Loucy (cell line): ENCODE data around the gene EXOG.

Experiments
- H2AFZ ChIP-seq: fragments of 200-600 bp; sonication (generic); 2 replicates; pipeline ENCODE4 v1.6.0; 2016; ENCODE audit warnings: antibody characterized with exemption, mild to moderate bottlenecking, low read length, moderate library complexity
- H3F3A ChIP-seq: fragments of 200-600 bp; 2 replicates; pipeline ENCODE4 v1.6.0; 2016; ENCODE audit warnings: antibody characterized with exemption, low read depth, mild to moderate bottlenecking
- H3K27me3 ChIP-seq: fragments of 200-600 bp; sonication (generic); 2 replicates; pipeline ENCODE4 v1.6.1; 2014; ENCODE audit warnings: low read length, mild to moderate bottlenecking; ENCODE audit not compliant: insufficient read depth, poor library complexity, severe bottlenecking
- H3K36me3 ChIP-seq: fragments of 200-600 bp; sonication (generic); 2 replicates; pipeline ENCODE4 v1.6.1; 2016; ENCODE audit warnings: low read length; ENCODE audit not compliant: insufficient read depth
- H3K4me1 ChIP-seq: fragments of 200-600 bp; sonication (generic); 2 replicates; pipeline ENCODE4 v1.5.1; 2014; ENCODE audit warnings: low read length, mild to moderate bottlenecking; ENCODE audit not compliant: insufficient read depth, poor library complexity, severe bottlenecking
- H3K4me2 ChIP-seq: fragments of 200-600 bp; sonication (generic); 2 replicates; pipeline ENCODE4 v1.6.0; 2014; ENCODE audit warnings: antibody characterized with exemption, low read length, low read depth, mild to moderate bottlenecking; ENCODE audit not compliant: poor library complexity, severe bottlenecking
- H3K4me3 ChIP-seq: fragments of 200-600 bp; sonication (generic); 2 replicates; pipeline ENCODE4 v1.5.1; 2014; ENCODE audit warnings: low read length, mild to moderate bottlenecking, mixed read lengths; ENCODE audit not compliant: poor library complexity, severe bottlenecking
- H3K79me2 ChIP-seq: fragments of 200-600 bp; sonication (generic); 2 replicates; pipeline ENCODE4 v1.6.1; 2014; ENCODE audit warnings: low read length; ENCODE audit not compliant: insufficient read depth
- H3K9ac ChIP-seq: fragments of 200-600 bp; sonication (generic); 2 replicates; pipeline ENCODE4 v1.6.0; 2014; ENCODE audit warnings: mild to moderate bottlenecking, low read depth, low read length, moderate library complexity; ENCODE audit not compliant: poor library complexity, severe bottlenecking
- H3K9me2 ChIP-seq: fragments of 200-600 bp; sonication (generic); replicated peaks from 2 replicates; pipeline ENCODE4 v1.6.1; 2016; ENCODE audit warnings: low read depth, low read length, mixed read lengths
- H3K9me3 ChIP-seq: fragments of 200-600 bp; sonication (generic); 2 replicates; pipeline ENCODE4 v1.6.1; 2014; ENCODE audit warnings: mild to moderate bottlenecking, antibody characterized with exemption, low read length, low read depth; ENCODE audit not compliant: insufficient read depth
- H4K20me1 ChIP-seq: fragments of 200-600 bp; sonication (generic); 2 replicates; pipeline ENCODE4 v1.6.0; 2014; ENCODE audit warnings: antibody characterized with exemption, low read length, mild to moderate bottlenecking; ENCODE audit not compliant: insufficient read depth, poor library complexity, severe bottlenecking
- CTCF ChIP-seq: fragments of 200-600 bp; sonication (generic); conservative IDR thresholded peaks from 2 replicates; pipeline ENCODE4 v1.5.1; 2014; ENCODE audit warnings: mild to moderate bottlenecking, antibody characterized with exemption, low read length
- EZH2phosphoT487 ChIP-seq: fragments of 200-600 bp; IDR thresholded peaks from 2 replicates; pipeline ENCODE4 v1.6.1; 2018; ENCODE audit warnings: antibody characterized with exemption, mild to moderate bottlenecking, moderate library complexity, borderline replicate concordance

EXOG gene

GRCh38 chr3:38477057-38477820 lies 18.9 kb upstream of the EXOG start:
- no peaks in the 10 kb centered on the region for H4K20me1 ChIP-seq
- peaks cover 21% of the 10 kb centered on the region; the same call in 1 of the 2 replicates for H3K36me3 ChIP-seq
- H3K9ac ChIP-seq = no peak overlapping the region
- no peaks in the 10 kb centered on the region for H3K27me3 ChIP-seq
- H3F3A ChIP-seq = no peaks in the 10 kb centered on the region
- H3K9me3 ChIP-seq = no peaks in the 10 kb centered on the region
- H3K4me2 ChIP-seq = no peak overlapping the region
- TF ChIP-seq CTCF (no peak), EZH2phosphoT487 (no peak)
- no peak overlapping the region for H3K4me3 ChIP-seq
- no peak overlapping the region for H2AFZ ChIP-seq
- H3K4me1 ChIP-seq = no peaks in the 10 kb centered on the region
- H3K79me2 ChIP-seq = peaks cover 11% of the 10 kb centered on the region; the same call in 1 of the 2 replicates
- no peaks in the 10 kb centered on the region for H3K9me2 ChIP-seq

GRCh38 chr3:38477839-38478450 lies 18.2 kb upstream of the EXOG start:
- H3K27me3 ChIP-seq = no peaks in the 10 kb centered on the region
- peaks cover 11% of the 10 kb centered on the region; the same call in 1 of the 2 replicates for H3K79me2 ChIP-seq
- no peak overlapping the region for H2AFZ ChIP-seq
- H3K9me3 ChIP-seq = no peaks in the 10 kb centered on the region
- H3F3A ChIP-seq = no peaks in the 10 kb centered on the region
- H3K4me2 ChIP-seq = no peak overlapping the region
- H3K9me2 ChIP-seq = no peaks in the 10 kb centered on the region
- H3K4me1 ChIP-seq = no peaks in the 10 kb centered on the region
- no peak overlapping the region for H3K4me3 ChIP-seq
- H3K36me3 ChIP-seq = peaks cover 28% of the 10 kb centered on the region; the same call in 1 of the 2 replicates
- H4K20me1 ChIP-seq = no peaks in the 10 kb centered on the region
- no peak overlapping the region for H3K9ac ChIP-seq
- TF ChIP-seq CTCF (no peak), EZH2phosphoT487 (no peak)

GRCh38 chr3:38478901-38479300 lies 17.2 kb upstream of the EXOG start:
- H3K9me3 ChIP-seq = no peaks in the 10 kb centered on the region
- H3K4me3 ChIP-seq = no peak overlapping the region
- no peaks in the 10 kb centered on the region for H3F3A ChIP-seq
- peaks cover 35% of the 10 kb centered on the region; the same call in 1 of the 2 replicates for H3K36me3 ChIP-seq
- H2AFZ ChIP-seq = no peak overlapping the region
- no peaks in the 10 kb centered on the region for H4K20me1 ChIP-seq
- peaks cover 7% of the 10 kb centered on the region; the same call in 1 of the 2 replicates for H3K79me2 ChIP-seq
- H3K9ac ChIP-seq = no peak overlapping the region
- TF ChIP-seq EZH2phosphoT487 (no peak), CTCF (no peak)
- H3K27me3 ChIP-seq = no peaks in the 10 kb centered on the region
- H3K9me2 ChIP-seq = no peaks in the 10 kb centered on the region
- H3K4me2 ChIP-seq = no peak overlapping the region
- H3K4me1 ChIP-seq = peaks cover 1% of the 10 kb centered on the region
